Metanephros (tissue), 1 donor: ENCODE data around the gene IFITM10. TPM values are rescaled to one million over a fixed set of nuclear protein-coding genes. Genes with fewer than 3 reads are reported as not detected.

Experiments
- total RNA-seq: library from RNA; depleted of rRNA; stranded (reverse); fragments of >200 nt; gene quantifications from one replicate; pipeline ENCODE4 v1.2.3, GENCODE V29; 2014

IFITM10 gene
- 0.35 TPM for total RNA-seq

DNA sequence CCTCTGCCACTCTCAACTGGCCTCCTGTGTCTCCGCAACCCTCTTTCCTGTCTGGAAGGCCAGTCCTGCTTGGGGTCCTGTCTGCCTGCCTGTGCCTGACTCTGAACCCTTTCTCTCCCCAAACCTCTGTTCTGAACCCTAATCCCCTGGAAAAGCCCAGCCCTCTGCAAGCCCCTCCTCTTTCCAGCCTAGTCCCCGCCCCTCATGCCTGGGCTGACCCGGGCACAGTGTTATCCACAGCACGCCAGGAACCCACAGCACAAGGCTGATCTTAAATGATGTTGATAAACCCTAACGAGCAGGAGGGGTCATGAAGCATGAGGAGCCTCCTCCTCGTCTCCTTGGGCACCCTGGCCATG is at the start of gene IFITM10:
TSS of gene IFITM10 (minus strand) at position 115 of the 359 bp plus-strand sequence. CDS start 153 bp downstream, outside the sequence.

DNA sequence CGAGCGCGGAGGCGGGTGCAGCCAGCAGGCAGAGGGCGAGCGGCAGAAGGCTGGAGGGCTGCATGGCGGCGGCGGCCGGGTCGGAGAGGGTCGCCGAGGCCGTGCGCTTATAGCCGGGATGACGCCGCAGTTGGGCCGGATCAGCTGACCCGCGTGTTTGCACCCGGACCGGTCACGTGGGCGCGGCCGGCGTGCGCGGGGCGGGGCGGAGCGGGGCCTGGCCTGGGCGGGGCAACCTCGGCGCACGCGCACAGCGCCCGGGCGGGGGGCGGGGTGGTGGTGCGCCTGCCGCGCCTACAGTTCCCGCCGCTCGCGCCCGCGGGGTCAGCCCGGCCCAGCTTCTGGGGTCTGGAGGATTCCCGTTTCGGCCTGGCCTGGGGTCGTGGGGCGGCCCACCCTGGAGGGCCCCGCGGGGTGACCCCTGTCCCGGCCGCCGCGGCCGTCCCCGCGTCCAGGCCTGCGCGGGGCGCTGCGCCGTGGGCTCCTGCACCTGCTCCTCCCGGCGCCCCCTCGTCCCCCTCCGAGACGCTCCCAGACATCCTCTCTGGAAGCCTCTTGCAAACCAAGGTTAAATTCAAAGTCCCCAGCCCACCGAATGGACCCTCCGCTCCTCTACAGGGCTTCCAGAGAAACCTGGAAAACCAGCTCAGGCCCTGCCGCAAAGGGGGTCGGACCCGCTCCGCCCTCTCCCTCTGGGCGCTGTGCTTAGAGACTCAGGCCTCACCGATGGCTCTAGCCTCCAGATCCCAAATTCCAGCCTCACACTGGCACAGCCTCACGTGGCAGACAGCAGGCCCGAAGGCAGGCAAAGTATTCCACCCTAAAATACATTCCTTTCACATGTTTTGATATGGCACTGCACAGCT is 13.6 kb upstream of the IFITM10 start, which contains the start of gene CTSD:
TSS of gene CTSD (minus strand) at position 132 of the 866 bp plus-strand sequence. CDS start at position 64, 68 bp downstream.

DNA sequence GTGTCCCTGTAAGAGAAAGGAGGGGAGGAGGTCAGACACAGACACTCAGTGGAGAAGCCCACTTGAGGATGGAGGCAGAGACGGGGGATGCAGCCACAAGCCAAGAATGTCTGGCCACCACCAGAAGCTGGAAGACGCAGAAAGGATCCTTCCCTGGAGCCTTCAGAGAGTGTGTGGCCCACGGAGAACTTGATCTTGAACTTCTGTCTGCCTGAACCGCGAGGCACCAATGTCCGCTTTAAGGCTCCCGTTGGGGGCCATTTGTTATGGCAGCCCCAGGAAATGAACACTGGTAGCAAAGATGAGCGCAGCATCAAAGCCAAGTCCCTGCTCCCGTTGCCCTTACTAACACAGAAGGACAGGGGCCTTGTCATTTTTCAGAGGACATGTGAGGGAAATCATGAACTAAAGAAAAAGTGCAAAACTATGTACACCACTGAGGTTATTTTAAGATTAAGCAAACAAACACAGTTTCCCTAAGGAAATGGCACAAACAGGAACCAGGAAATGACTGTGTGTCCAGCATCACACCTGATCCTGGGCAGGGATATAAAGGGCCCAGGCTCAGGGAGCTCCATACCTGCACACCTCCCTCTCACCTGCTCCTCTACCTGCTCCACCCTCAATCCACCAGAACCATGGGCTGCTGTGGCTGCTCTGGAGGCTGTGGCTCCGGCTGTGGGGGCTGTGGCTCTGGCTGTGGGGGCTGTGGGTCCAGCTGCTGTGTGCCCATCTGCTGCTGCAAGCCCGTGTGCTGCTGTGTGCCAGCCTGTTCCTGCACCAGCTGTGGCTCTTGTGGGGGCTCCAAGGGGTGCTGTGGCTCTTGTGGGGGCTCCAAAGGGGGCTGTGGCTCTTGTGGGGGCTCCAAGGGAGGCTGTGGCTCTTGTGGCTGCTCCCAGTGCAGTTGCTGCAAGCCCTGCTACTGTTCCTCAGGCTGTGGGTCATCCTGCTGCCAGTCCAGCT is 53.5 kb downstream of the IFITM10 start, which contains the start of gene KRTAP5-6:
TSS of gene KRTAP5-6 (plus strand) at position 588 of the 963 bp plus-strand sequence. CDS start at position 639, 51 bp downstream.

Other genes starting within 250 kb of the IFITM10 start
- 4.3 TPM for gene DUSP8, start 178.3 kb downstream of the IFITM10 start, total RNA-seq
- not detected for gene KRTAP5-1, start 165.3 kb downstream of the IFITM10 start, total RNA-seq
- gene KRTAP5-2, start 152.3 kb downstream of the IFITM10 start, total RNA-seq: not detected
- gene KRTAP5-3, start 142.1 kb downstream of the IFITM10 start, total RNA-seq: not detected
- not detected for gene KRTAP5-4, start 128.5 kb downstream of the IFITM10 start, total RNA-seq
- not detected for gene KRTAP5-5, start 120.8 kb downstream of the IFITM10 start, total RNA-seq
- gene KRTAP5-6, start 53.4 kb downstream of the IFITM10 start, total RNA-seq: not detected
- gene CTSD, start 13.3 kb upstream of the IFITM10 start, total RNA-seq: 236 TPM
- gene SYT8, start 84.4 kb upstream of the IFITM10 start, total RNA-seq: 0.82 TPM
- 526 TPM for gene TNNI2, start 88.4 kb upstream of the IFITM10 start, total RNA-seq
- gene LSP1, start 102.5 kb upstream of the IFITM10 start, total RNA-seq: 23.6 TPM
- 1.3 TPM for gene PRR33, start 141.3 kb upstream of the IFITM10 start, total RNA-seq
- gene TNNT3, start 169.1 kb upstream of the IFITM10 start, total RNA-seq: 410 TPM
- gene MRPL23, start 196.7 kb upstream of the IFITM10 start, total RNA-seq: 34.4 TPM
- 6,968 TPM for gene H19, start 247.2 kb upstream of the IFITM10 start, total RNA-seq